SKM-1 treated with dmso at 0.1 percent for 144 hours (cell line): Measurements from ENCODE around the gene ANKRD27.
"Not testable (repeated sequence)": the region's sequence is repeated elsewhere in the genome, so short reads cannot be mapped to it uniquely, and the experiment has no call there.

ENCODE experiments used
- DNase-seq: peaks from one replicate; lab custom pipeline; 2025; ENCODE audit not compliant: unreplicated experiment; lab: John Stamatoyannopoulos, UW

Gene ANKRD27

DNA sequence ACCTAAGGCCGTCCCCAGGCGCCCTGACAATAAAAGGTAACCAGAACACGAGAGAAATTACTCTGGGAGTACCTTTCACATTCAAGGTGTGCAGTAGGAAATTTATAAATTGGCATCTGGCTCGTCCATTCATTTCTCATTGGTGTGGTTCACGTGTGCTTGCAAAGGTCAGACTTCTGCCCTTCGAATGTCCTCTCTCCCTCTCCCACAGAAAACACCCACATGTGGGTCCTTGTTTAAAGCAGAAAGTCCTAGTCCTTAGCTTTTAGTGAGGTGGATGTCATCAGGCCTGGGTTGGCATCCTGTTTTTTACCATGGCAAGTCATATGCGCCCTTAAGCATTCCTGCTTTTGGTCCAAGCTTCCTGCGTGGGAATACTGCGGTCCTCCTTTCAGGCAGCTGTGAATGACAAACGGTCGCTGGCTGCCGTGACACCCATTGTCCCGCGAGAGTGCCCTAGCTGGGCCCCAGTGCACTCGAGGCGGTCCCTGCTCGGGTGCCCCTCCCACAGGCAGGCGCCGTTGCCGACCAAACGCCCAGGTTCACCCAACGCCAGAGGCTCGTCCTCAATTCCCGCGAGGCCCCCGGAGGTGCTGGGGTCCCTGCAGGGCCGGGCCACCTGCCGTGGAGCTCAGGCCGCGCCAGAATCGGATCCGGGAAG is 16.4 kb upstream of the ANKRD27 start, which contains the start of gene NUDT19:
TSS of gene NUDT19 (plus strand) at position 531 of the 661 bp plus-strand sequence. CDS start 140 bp downstream, outside the sequence.
- peak; percentile 60 for DNase-seq

DNA sequence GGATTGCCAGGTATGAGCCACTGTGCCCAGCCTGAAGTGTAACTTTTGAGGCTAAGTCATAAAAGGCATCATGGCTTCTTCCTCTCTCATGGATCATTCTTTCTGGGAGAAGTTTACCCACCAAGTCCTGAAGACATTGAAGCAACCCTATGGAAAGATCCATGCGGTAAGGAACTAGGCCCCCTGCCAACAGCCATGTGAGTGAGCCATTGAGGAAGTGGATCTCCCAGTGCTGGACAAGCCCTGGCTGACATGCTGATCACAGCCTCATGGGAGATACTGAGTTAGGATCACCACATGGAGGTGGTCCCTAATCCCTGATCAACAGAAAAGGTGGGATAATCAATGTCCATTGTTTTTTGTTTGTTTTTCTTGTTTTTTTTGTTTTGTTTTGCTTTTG is 13.3 kb upstream of the ANKRD27 start:
- no peak for DNase-seq

DNA sequence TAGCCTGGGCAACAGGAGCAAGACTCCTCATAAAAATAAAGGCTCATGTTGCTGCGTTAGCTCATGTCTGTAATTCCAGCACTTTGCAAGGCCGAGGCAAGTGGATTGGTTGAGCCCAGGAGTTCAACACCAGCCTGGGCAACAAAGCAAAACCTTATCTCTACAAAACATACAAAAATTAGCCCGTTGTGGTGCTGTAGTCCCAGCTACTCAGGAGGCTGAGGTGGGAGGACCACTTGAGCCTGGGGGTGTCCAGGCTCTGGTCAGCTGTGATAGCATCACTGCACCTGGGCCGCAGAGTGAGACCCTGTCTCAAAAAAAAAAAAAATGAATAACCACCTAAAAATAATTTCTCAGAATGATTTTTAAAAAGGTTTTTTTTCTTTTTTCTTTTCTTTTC is 12.7 kb upstream of the ANKRD27 start:
- no peak for DNase-seq

DNA sequence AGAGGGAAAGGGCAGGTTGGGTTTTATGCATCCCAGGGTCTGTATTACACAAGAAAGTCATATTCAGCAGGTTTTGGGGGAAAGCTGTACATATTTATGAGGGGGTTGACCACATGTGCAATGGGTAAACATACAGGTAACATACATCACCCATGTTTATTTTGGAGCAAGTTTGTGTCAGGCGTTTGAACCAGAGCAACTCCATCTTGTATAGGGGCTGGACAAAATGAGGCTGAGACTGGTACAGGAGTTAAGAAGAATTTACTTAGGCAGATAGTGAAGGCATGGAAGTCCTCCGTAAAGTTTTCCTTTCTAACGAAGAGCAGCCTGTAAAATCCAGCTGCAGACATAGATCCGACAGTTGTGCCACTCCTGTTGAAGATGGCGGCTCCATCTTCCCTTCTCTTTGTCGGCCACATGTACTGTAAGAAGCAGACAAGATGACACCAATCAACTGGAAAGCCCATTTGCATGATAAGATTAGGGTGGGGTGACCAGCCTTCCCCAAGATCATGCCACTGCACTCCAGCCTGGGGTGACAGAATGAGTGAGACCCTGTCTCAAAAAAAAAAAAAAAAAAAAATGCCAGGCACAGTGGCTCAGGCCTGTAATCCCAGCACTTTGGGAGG is 12.0 kb upstream of the ANKRD27 start:
- DNase-seq = no peak

DNA sequence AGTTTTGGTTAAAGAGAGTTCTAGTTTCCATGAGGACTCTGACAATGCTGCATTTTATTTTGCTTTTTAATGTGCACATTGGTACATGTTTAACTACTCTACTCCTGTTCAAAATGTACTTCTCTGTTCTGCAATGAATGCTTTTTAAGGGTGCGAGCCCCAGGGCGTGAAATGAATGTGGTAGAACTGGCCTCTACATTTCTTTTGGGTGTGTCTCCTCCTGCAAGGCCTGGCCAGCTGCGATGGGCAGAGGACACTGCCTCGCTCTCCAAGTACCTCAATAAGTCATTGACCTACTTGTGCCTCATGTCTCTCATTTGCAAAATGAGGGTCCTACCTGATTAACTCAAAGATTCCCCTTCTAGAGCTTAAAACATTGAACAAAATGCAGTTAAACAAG is 7.3 kb upstream of the ANKRD27 start:
- DNase-seq = no peak

DNA sequence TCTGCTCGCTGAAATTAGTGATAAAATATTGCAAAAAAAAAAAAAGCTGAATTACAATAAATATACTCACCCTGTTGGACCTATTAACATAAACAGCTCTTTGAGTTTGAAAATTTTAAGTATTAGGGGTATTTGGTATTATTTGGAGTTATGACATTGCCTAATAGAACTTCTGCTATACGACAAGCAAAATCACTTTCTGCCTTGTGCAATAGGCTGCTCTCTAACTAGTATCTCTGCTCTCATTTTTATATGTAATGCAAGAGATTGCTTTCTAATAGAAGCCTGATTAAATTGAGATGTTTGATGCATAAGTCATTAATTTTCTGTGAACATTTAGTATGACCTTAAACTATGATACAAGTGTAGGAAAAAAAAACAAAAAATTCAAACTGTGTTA is 6.0 kb upstream of the ANKRD27 start:
- no peak for DNase-seq

DNA sequence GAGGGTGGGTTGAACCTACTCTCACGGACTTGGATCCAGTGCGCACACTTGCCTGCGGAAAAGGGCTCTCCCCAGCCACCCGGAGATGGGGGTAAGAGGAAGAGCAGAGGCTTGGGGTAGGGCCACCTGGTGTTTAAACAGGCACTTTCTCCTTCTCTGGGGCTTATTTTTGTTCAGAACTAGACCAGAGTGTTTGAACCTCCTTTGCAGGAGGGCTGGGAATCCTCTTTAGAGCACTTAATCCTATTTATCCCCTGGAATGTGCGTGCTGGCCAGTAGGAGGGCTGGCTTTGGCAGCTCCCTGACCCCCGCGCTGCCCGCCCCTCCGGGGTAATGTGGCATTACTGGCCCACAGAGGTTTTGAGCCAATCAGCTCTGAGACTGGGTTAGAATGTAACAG is 2.7 kb upstream of the ANKRD27 start:
- DNase-seq = no peak

DNA sequence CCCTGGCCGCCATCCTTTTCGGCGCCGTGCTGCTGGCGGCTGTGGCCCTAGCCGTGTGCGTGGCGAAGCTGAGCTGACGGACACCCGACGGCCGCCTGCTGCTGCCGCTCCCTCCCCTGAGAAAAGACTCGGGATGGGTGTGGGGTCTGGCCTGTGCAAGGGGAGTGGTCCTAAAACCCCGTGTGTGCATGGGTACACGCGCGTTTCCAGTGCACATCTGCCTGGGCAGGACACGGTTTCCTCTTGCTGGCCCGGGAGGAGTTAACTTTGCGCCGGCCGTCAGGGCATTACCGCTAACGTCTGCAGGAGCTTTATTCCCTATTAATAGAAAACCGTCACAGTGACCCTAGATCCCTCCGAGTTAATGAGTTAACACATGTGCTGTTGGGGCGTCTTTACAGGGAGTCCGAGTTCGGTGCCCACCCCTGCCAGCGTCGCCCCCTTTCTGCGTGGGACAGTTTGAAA is 1.9 kb upstream of the ANKRD27 start:
- no peak for DNase-seq

DNA sequence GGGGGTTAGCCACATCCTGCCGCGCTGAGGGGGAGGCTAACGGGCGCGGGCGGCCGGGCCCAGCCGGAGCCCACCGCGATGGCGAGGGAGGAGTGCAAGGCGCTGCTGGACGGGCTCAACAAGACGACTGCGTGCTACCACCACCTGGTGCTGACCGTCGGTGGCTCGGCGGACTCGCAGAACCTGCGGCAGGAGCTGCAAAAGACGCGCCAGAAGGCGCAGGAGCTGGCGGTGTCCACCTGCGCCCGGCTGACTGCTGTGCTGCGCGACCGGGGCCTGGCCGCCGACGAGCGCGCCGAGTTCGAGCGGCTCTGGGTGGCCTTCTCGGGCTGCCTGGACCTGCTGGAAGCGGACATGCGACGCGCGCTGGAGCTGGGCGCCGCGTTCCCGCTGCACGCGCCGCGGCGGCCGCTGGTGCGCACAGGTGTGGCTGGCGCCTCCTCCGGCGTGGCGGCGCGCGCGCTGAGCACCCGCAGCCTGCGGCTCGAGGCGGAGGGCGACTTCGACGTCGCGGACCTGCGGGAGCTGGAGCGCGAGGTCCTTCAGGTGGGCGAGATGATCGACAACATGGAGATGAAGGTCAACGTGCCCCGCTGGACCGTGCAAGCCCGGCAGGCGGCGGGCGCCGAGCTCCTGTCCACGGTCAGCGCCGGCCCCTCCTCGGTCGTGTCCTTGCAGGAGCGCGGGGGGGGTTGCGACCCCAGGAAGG is 1.4 kb upstream of the ANKRD27 start:
- no peak for DNase-seq

DNA sequence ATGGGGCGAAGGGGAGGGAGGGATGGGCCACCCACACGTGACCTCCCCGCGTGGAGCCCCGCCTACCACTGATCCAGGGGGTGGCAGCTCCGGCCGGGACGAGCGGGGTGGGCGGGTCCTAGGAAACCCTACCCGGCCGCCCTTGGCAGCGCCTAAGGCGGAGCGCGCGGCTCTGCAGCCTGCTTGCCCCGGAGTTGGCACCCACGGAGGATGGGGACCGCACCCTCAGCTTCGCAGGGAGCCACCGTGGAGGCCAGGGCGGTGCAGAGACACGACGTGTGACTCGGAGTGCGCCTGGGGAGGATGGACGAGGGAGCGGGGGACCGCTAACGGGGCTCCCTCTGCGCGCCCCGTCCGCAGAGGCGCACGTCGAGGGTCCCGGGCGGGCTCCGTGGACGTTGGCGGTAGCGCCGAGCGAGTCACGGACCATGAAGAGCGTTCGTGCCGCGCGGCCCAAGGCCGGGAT is 773 bp upstream of the ANKRD27 start, which contains the start of gene RGS9BP:
TSS of gene RGS9BP (plus strand) at position 129 of the 466 bp plus-strand sequence. CDS start 416 bp downstream, outside the sequence.
- peak; percentile 67 for DNase-seq

DNA sequence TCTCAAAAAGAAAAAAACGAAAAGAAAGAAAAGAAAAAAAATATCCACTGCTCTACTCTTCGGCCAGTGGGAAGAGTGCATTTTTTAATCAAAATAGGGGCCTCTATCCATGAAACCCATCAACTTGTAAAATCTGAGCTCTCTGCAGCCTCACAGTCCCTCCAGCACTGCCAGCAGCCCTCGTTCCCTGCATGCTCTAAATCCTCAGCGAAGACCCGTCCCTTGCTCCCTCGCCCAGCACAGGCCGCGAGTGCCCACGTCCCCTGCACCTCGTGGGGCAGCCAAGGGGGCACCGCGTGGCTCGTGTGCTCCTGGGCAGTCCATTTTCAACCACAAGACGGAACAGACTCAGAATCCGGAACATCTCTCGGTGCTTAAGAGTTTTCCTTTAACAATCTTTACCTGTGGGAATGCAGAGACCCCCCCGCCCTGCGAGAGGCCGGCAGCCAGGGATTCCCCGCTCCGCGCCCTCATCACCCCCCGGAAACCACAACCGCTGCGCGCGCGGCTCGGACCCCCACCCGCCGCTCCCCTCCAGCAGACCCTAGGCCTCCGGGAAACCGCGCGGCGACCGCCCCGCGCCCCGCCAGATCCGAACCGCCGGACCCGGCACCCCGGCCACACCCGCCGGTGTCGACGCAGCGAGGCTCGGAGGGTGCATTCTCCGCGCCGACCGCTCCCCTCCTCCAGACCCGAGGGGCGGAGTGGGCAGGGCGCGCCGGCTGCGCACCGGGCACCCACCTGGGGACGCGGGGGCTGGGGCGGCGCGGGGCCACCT is 638 bp downstream of the ANKRD27 start:
- DNase-seq = no peak

DNA sequence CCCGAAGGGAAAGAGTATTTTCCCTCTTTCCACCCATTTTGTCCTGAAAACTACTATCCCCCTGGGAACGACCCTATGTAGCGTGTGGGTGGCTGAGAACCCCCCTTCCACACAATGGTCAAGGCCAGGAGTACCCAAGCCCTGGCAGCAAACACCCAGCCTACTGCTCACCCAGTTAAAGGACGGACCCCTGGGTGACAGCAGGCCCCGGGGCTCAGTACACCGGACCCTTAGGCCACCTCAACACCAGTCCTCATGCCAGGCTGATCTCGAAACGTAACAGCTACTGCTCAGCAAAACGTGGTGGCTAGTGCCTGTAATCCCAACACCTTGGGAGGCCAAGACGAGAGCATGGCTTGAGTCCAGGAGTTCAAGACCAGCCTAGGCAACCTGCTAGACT is 1.4 kb downstream of the ANKRD27 start:
- no peak for DNase-seq

DNA sequence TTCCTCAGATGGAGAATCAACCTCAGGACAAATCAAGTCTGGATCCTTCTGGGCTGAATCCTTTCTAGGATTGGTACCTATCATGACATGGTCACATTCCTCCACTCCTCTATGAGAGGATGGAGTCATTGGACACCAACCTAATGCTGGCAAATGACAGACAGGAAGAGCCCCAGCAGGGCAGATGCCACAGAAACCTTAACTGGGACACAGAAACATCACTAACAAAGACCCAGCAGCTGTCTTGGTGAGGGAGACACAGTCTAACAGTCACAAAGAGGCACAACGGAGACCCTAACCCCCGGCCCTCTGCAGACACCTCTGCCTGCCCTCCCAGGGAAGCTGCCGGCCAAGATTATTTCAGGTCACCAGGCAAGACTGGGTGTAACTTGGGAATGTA is 2.1 kb downstream of the ANKRD27 start:
- DNase-seq = no peak

DNA sequence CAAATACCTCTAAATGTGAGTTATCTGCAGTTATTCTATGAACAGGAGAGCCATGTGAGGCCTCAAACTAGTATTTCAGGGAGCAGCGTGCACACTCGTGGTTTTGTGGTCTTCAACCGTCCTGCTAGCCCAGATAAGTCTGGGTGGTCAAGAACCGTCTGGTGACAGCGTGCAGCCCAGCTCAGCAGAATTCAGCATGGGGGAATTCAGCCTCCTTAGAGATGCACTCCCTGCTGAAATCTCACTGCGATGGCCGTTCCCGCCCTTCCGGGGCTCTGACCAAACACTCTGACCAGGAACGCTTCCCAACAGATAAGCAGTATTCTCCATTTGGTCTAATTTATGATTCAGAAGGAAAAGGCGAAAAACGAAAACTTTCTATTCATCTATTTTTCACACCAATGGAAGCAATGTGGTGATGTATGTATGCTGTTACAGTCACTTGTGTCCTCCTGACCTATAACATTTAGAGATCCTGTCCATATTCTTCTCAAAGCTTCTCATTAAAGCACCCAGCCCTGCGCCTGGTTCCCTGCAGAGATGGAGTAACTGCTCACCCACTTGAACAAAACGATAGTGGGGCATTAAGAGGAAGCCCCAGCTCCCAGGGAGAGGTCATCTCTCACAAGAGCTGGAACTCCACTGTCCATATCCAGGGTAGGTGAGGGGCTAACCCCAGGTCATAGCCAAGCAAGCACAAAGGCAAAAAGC is 2.9 kb downstream of the ANKRD27 start:
- peak; percentile 44 for DNase-seq

DNA sequence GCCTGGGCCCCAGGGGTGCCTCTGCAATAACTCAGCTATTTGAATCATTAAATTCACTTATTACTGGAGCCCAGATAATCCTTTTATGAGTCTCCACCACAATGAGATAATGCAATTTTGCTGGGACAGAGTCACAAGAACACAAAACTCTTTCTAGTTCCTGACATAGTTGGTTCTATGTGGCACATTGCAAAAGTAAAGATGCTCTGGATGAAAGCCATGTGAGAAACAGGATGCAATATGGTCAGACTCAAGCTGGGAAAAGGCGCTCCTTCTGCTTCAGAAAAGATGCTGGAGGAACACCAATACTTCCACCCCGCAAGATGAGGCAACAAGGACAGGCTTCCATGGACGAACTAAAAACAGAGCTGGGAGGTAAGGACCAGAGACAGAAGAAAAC is 5.7 kb downstream of the ANKRD27 start:
- DNase-seq = no peak

DNA sequence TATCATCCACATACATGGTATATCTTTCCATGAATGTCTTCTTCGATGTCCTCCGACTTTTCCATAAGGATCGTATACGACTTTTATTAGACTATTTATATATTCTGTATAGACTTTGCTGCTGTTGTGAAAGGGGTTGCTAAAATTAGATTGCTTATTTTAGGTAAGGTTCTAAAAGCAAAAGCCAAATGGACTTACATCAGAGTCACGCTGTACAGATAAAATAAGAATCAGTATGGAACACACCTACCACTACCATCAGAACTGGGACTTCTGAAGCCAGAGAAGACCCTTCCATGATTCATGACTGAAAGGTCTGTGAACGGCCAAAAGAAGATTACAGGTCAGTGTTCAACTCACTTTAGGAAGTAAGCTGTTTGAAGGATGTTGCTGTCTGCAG is 8.9 kb downstream of the ANKRD27 start:
- no peak for DNase-seq

DNA sequence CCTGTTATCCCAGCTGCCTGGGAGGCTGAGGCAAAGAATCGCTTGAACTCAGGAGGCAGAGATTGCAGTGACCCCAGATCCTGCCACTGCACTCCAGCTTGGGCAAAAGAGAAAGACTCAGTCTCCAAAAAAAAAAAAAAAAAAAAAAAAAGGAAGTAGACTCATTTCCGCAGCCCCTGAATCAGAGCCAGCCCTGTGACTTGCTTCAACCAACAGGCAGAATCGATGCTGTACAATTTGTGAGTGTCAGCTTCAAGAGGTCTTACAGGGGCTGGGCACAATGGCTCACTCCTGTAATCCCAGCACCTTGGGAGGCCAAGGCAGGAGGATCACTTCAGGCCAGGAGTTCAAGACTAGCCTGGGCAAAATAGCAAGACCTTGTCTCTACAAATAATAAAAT is 12.8 kb downstream of the ANKRD27 start:
- peak; percentile 28 for DNase-seq

DNA sequence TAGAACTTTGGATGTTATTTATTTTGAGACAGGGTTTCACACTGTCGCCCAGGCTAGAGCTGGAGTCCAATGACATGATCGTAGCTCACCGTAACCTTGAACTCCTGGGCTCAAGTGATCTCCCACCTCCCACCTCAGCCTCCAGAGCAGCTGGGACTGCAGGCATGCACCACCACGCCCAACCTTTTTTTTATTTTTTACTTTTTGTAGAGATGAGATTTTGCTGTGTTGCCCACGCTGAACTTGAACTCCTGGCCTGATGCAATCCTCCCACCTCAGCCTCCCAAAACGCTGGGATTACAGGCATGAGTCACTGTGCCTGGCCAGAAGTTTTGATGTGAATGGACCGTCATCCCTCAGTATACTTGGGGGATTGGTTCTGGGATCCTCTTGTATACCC is 13.7 kb downstream of the ANKRD27 start:
- DNase-seq = no peak

DNA sequence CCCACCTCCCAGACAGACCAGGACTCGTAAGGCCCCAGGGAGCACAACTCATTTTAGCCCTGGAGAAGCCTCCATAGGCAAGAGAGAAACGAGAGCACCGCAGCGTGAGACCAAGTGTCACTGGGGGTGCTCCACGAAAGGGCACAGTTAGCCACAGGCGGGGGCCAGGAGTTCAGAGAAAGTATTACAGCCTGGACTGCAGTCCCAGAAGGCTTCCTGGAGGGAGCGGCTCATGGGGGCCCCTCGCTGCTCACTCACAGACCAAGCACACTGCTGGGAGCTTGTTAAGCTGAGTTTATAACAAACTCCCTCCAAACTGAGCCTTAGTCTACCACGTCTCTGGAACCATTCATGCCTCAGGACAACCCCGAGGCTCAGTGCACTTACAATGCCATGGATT is 16.5 kb downstream of the ANKRD27 start:
- DNase-seq = no peak

DNA sequence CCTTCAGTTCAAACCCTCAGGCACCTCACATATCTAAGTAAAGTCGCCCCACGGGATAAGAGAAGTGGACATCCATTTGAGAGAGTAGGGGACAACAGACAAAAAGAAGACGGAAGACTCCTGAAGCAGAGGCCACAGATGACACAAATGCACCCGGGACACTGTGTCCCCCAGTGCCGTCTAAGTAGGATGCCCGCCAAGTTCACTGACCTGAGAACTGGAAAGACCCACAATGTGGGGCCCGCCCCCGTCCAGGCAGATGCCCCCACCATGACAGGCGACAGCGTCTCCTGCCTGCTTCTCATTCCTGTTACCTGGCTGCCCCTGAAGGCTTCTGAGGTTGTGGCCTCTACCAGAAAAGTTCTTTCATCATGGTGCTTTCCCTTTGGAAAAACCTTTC is 16.9 kb downstream of the ANKRD27 start:
- DNase-seq = no peak

DNA sequence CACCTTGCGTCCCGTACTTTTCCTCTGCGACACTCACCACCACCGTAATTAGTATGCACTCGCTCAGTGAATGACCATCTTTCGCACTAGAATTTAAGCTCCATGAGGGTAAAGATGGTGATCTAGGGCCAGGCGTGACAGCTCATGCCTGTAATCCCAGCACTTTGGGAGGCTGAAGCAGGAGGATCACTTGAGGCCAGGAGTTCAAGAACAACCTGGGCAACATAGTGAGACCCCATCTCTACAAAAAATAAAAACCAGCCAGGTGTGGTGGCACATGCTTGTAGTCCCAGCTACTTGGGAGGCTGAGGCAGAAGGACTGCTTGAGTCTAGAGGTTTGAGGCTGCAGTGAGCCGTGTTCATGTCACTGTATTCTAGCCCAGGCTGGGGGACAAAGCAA is 18.6 kb downstream of the ANKRD27 start:
- not testable (repeated sequence) for DNase-seq
